ENCODE data around the gene PLXNA2.

Gene PLXNA2

DNA sequence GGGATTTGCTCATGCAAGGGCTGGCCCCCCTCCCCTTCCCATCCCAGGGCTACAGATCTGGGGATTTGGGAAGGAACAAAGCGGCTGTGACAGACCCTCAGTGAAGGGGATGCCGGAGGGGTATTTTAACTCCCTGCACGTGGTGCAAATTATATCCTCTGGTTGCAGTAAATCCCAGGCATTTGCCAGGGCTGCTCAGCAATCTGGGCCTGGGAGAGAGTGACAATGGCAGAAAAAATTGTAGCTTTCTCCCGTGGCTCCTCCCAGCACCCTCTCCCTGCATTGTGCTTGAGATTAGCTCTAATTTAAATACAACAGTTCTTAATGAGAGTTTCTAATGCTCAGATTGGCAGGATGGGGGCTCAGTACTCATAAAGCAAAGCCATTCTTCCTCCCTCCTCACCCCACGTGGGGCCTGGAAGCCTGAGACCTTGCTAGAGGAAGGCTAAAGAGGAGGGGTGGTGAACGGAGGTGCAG lies 203.3 kb downstream of the PLXNA2 start:
- Mint-ChIP-seq H3K4me1 (ENCODE audit: low read depth) (peaks cover 15% of the 10 kb centered on the region), H3K9me3 (no peaks in the 10 kb centered on the region), H3K36me3 (ENCODE audit: low read depth) (no peaks in the 10 kb centered on the region), H3K27ac (no peak overlapping the region), H3K27me3 (ENCODE audit: low read depth) (peaks cover 8% of the 10 kb centered on the region), H3K4me3 (no peak overlapping the region)
- DNase-seq (ENCODE audit: low spot score): no peak

GRCh38 chr1:208039536-208040332 lies 204.4 kb downstream of the PLXNA2 start:
- Mint-ChIP-seq H3K27me3 (ENCODE audit: low read depth) (peaks cover 3% of the 10 kb centered on the region), H3K27ac (no peak overlapping the region), H3K9me3 (no peaks in the 10 kb centered on the region), H3K4me1 (ENCODE audit: low read depth) (peaks cover 10% of the 10 kb centered on the region), H3K36me3 (ENCODE audit: low read depth) (no peaks in the 10 kb centered on the region), H3K4me3 (no peak overlapping the region)
- no peak for DNase-seq (ENCODE audit: low spot score)

- DNase-seq (ENCODE audit: low spot score): no peak
- H3K36me3 Mint-ChIP-seq (ENCODE audit: low read depth): no peaks in the 10 kb centered on the region
- no peaks in the 10 kb centered on the region for H3K9me3 Mint-ChIP-seq
- H3K4me1 Mint-ChIP-seq (ENCODE audit: low read depth): no peaks in the 10 kb centered on the region
- H3K27me3 Mint-ChIP-seq (ENCODE audit: low read depth): peaks cover 2% of the 10 kb centered on the region
- H3K27ac Mint-ChIP-seq: no peak overlapping the region
- H3K4me3 Mint-ChIP-seq: no peak overlapping the region
These were observed 205.9 kb downstream of the PLXNA2 start for GRCh38 chr1:208038303-208038702.

DNA sequence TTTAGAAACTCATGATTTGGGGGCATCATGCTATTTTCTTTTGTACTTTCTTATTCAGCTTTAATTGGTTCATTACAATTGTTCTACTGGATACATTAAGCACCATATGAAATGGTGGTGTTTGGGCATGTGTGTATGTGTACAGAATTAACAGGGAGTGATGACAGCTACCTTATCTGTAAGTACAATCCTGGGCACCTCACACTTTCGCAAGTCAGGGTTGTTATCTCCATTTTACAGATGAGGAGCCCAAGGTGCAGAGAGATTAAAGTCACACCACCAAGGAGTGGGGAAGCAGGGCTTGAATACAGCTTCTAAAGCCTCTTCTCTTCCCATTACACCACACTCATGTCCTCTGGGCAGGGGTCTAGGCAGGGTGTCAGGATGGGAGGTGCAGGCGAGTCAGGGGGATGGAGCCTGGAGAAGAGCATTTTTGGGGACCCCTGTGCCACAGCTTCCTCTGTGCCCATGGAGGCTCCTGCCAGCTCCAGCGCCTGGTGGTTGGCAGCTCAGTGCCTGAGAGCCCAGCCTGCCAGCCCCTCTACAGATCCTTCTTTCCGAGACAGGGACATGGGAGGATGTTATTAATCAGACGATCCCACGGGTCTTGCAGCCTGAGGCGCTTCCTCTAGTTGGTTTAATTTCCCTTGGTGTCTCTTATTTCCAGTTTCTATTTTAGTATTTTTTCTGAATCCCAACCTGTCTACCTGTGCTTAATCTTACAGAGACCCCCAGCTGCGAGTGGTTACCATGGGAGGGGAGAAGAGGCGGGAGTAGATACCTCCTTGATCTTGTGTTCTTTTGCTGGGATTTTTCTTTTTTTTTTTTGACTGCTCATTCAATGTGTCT lies 207.0 kb downstream of the PLXNA2 start:
- no peak overlapping the region for H3K4me3 Mint-ChIP-seq
- H3K36me3 Mint-ChIP-seq (ENCODE audit: low read depth): no peaks in the 10 kb centered on the region
- H3K27ac Mint-ChIP-seq: no peak overlapping the region
- peaks cover 2% of the 10 kb centered on the region for H3K27me3 Mint-ChIP-seq (ENCODE audit: low read depth)
- no peaks in the 10 kb centered on the region for H3K4me1 Mint-ChIP-seq (ENCODE audit: low read depth)
- no peak for DNase-seq (ENCODE audit: low spot score)
- no peaks in the 10 kb centered on the region for H3K9me3 Mint-ChIP-seq

GRCh38 chr1:208036106-208036808 lies 207.9 kb downstream of the PLXNA2 start:
- peaks cover 2% of the 10 kb centered on the region for H3K27me3 Mint-ChIP-seq (ENCODE audit: low read depth)
- H3K9me3 Mint-ChIP-seq: no peaks in the 10 kb centered on the region
- no peak overlapping the region for H3K4me3 Mint-ChIP-seq
- H3K36me3 Mint-ChIP-seq (ENCODE audit: low read depth): no peaks in the 10 kb centered on the region
- H3K4me1 Mint-ChIP-seq (ENCODE audit: low read depth): no peaks in the 10 kb centered on the region
- DNase-seq (ENCODE audit: low spot score): no peak
- no peak overlapping the region for H3K27ac Mint-ChIP-seq

GRCh38 chr1:208034135-208034534 lies 210.0 kb downstream of the PLXNA2 start:
- no peak overlapping the region for H3K4me3 Mint-ChIP-seq
- peaks cover 2% of the 10 kb centered on the region for H3K27me3 Mint-ChIP-seq (ENCODE audit: low read depth)
- H3K9me3 Mint-ChIP-seq: no peaks in the 10 kb centered on the region
- no peaks in the 10 kb centered on the region for H3K36me3 Mint-ChIP-seq (ENCODE audit: low read depth)
- no peak overlapping the region for H3K27ac Mint-ChIP-seq
- DNase-seq (ENCODE audit: low spot score): no peak
- no peaks in the 10 kb centered on the region for H3K4me1 Mint-ChIP-seq (ENCODE audit: low read depth)

GRCh38 chr1:208033236-208033635 lies 210.9 kb downstream of the PLXNA2 start:
- Mint-ChIP-seq H3K27ac (no peak overlapping the region), H3K27me3 (ENCODE audit: low read depth) (peaks cover 7% of the 10 kb centered on the region), H3K9me3 (no peaks in the 10 kb centered on the region), H3K4me3 (no peak overlapping the region), H3K4me1 (ENCODE audit: low read depth) (no peaks in the 10 kb centered on the region), H3K36me3 (ENCODE audit: low read depth) (no peaks in the 10 kb centered on the region)
- DNase-seq (ENCODE audit: low spot score): no peak

- no peak overlapping the region for H3K27ac Mint-ChIP-seq
- H3K27me3 Mint-ChIP-seq (ENCODE audit: low read depth): peaks cover 6% of the 10 kb centered on the region
- no peaks in the 10 kb centered on the region for H3K4me1 Mint-ChIP-seq (ENCODE audit: low read depth)
- no peak overlapping the region for H3K4me3 Mint-ChIP-seq
- DNase-seq (ENCODE audit: low spot score): no peak
- no peaks in the 10 kb centered on the region for H3K36me3 Mint-ChIP-seq (ENCODE audit: low read depth)
- H3K9me3 Mint-ChIP-seq: no peaks in the 10 kb centered on the region
These were observed 212.3 kb downstream of the PLXNA2 start for GRCh38 chr1:208031932-208032320.

DNA sequence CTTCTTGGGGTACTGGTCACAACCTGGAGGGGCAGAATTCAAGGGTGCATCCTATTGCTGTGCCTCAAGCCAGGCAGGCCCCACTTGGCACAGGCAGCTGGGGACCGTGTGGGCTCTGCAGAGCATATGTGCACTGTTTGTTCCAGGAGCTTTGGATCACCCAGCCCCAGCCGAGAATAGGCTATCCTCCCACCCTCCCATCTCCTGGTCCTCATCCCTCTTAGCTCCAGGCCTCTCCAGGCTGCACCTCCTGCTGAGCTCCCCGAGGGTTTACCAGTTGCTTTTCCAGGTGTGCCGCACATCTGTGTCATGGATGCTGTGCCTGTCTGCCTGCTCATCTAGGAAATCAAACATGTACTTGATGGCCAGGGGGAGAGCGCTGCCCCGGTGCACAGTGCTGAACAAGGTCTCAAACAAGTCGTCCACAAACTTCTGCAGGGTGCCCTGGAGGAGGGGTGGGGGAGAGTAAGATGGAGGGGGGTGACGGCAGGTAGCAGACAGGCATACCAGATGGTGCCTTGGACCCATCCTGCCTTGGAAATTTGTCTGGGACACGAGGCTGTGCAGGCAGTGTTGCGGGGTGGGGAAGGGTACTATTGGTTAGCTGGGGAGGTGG lies 212.8 kb downstream of the PLXNA2 start:
- H3K27me3 Mint-ChIP-seq (ENCODE audit: low read depth): peaks cover 4% of the 10 kb centered on the region
- no peak overlapping the region for H3K4me3 Mint-ChIP-seq
- no peaks in the 10 kb centered on the region for H3K4me1 Mint-ChIP-seq (ENCODE audit: low read depth)
- no peaks in the 10 kb centered on the region for H3K9me3 Mint-ChIP-seq
- H3K27ac Mint-ChIP-seq: no peak overlapping the region
- H3K36me3 Mint-ChIP-seq (ENCODE audit: low read depth): no peaks in the 10 kb centered on the region
- DNase-seq (ENCODE audit: low spot score): no peak

DNA sequence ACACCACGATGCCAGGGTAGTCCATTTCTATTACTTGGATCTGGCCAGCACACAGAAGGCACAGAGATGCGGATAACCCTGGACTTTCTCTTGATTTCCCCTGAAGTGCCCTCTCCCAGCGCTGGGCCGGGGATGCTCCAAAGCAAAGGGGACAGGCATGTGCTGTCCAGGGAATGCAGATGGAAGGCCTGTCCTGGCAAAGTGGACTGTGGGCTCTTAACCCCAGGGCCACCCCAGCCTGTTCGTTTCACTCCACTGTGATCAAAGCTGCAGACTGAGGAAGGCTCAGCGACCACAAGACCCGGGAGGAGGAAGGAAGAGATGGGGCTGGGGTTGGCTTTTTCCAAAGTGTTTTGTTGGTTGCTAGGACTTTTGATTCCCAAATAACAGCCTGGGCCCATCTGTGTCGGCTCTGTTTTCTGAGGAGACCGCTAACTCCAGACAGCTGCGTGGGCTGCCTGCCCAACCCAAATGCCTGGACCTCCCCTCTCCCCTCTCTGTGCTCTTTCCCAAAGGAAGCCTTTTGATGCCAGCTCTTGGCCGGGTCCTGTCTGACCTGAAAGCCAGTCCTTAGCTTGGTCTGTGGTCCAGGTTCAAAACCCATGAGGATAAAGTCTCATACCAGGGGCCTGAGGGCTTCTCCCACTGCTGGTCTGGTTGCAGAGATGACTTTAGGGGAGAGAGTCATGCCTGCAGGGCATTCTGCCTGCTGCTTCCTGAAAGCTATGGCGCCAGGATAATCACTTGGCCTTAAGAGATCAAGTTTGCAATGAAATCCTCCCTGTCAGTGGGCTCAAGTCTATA lies 213.7 kb downstream of the PLXNA2 start:
- H3K36me3 Mint-ChIP-seq (ENCODE audit: low read depth): no peaks in the 10 kb centered on the region
- no peak for DNase-seq (ENCODE audit: low spot score)
- no peaks in the 10 kb centered on the region for H3K4me1 Mint-ChIP-seq (ENCODE audit: low read depth)
- peaks cover 4% of the 10 kb centered on the region for H3K27me3 Mint-ChIP-seq (ENCODE audit: low read depth)
- no peaks in the 10 kb centered on the region for H3K9me3 Mint-ChIP-seq
- H3K27ac Mint-ChIP-seq: no peak overlapping the region
- H3K4me3 Mint-ChIP-seq: no peak overlapping the region

DNA sequence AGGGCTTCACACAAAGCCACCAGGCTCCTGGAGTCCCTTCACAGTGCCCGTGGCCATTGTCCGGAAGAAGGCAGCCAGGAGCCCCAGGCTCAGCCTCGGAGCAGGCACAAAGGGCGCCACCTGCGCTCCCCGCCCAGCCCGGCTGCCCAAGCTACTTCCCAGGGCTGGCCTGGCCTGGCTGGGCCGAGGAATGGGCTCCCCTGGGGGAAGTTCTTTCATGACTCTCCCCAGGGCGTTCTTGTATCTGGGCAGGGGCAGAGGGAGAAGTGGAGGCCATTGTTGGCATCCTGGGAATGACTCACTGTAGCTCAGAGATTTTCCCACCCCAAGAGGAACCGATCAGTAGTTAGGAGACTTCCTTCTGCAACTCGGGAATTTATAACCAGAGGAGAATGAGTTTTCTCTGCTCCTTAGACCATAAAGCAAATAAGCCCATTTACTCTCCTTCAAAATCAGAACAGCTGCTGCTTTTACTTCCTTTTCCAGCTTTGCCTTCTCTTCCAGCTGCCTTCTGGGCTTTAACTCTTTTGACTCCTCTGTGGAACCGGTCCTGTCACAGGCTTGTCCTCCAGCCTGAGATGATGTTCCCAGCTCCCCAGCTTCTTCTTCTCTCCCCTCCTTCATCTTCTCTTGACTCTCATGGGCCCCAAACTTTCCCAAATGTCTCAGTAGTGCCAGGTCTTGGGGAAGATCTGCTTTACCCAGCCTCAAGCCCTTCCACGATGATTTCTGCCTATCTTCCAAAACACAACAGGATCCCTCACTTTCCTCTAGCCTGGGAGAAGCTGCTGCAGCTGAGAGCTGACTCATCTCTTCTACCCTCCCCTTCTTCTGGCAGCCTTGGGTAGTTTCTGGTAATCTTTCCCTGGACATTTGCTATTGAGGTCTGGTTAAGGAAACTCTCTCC lies 214.6 kb downstream of the PLXNA2 start:
- H3K27ac Mint-ChIP-seq: no peak overlapping the region
- no peaks in the 10 kb centered on the region for H3K9me3 Mint-ChIP-seq
- peaks cover 4% of the 10 kb centered on the region for H3K27me3 Mint-ChIP-seq (ENCODE audit: low read depth)
- H3K4me3 Mint-ChIP-seq: no peak overlapping the region
- H3K36me3 Mint-ChIP-seq (ENCODE audit: low read depth): no peaks in the 10 kb centered on the region
- H3K4me1 Mint-ChIP-seq (ENCODE audit: low read depth): no peaks in the 10 kb centered on the region
- no peak for DNase-seq (ENCODE audit: low spot score)

DNA sequence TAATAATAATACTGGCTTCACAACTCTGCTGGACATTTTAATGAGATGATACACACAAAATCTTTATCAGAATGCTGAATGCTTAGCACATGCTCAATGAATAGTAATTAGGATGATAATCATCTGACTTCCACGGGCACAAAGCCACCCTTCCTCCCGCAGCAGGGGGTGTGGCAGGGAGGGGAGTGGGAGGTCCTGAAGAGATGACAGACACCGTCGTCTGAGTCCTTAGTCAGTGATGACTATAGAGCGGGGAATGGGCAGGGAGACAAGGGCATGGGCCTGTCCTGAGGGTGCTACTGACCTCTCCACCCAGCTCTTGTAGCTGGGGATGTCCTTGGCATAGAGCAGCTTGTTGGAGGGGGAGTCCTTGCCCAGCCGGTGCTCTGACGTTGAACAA lies 215.7 kb downstream of the PLXNA2 start:
- Mint-ChIP-seq H3K27me3 (ENCODE audit: low read depth) (peaks cover 4% of the 10 kb centered on the region), H3K4me3 (no peak overlapping the region), H3K27ac (no peak overlapping the region), H3K4me1 (ENCODE audit: low read depth) (no peaks in the 10 kb centered on the region), H3K36me3 (ENCODE audit: low read depth) (no peaks in the 10 kb centered on the region), H3K9me3 (no peaks in the 10 kb centered on the region)
- no peak for DNase-seq (ENCODE audit: low spot score)
